ENCODE measurements around the gene NPHP4. TPM values are rescaled to one million over a fixed set of nuclear protein-coding genes. Genes with fewer than 3 reads are reported as not detected.

NPHP4 gene
- total RNA-seq, 1 donor from 2014 or later = 12.8 TPM

GRCh38 chr1:5962265-5963105 is 29.7 kb downstream of the NPHP4 start:
- peaks cover 12% of the 10 kb centered on the region for H3K36me3 Mint-ChIP-seq (ENCODE audit: unreplicated experiment)
- no peak overlapping the region for H3K27ac Mint-ChIP-seq (ENCODE audit: unreplicated experiment)
- TF ChIP-seq, protein P1, sequence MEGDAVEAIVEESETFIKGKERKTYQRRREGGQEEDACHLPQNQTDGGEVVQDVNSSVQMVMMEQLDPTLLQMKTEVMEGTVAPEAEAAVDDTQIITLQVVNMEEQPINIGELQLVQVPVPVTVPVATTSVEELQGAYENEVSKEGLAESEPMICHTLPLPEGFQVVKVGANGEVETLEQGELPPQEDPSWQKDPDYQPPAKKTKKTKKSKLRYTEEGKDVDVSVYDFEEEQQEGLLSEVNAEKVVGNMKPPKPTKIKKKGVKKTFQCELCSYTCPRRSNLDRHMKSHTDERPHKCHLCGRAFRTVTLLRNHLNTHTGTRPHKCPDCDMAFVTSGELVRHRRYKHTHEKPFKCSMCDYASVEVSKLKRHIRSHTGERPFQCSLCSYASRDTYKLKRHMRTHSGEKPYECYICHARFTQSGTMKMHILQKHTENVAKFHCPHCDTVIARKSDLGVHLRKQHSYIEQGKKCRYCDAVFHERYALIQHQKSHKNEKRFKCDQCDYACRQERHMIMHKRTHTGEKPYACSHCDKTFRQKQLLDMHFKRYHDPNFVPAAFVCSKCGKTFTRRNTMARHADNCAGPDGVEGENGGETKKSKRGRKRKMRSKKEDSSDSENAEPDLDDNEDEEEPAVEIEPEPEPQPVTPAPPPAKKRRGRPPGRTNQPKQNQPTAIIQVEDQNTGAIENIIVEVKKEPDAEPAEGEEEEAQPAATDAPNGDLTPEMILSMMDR (IDR thresholded peaks at IDR 0.05) = no peak
- DNase-seq (ENCODE audit: extremely low spot score, unreplicated experiment) = no peak
- H3K4me1 Mint-ChIP-seq (ENCODE audit: unreplicated experiment) = no peaks in the 10 kb centered on the region
- no peaks in the 10 kb centered on the region for H3K27me3 Mint-ChIP-seq (ENCODE audit: unreplicated experiment)
- H3K4me3 Mint-ChIP-seq (ENCODE audit: unreplicated experiment) = no peak overlapping the region
- no peaks in the 10 kb centered on the region for H3K9me3 Mint-ChIP-seq (ENCODE audit: unreplicated experiment)

DNA sequence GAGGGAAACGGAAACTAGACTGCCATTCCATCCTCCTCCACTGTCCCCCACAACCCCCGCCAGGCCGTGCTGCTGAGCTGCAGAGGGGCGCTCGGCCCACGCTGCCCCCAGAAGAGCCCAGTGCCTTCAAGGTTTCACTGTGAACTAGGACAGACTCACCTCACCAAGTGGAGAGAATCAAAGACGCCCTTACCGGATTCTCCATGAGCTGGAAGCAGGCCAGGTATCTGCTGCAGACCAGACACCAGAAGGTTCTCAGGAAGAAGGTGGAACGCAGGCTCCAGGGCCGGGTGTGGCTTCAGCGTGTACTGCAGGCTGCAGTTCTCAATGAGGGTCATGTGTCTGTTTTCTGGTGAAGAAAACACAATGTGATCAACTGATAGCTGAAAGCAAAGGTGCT is 30.6 kb downstream of the NPHP4 start:
- no peaks in the 10 kb centered on the region for H3K9me3 Mint-ChIP-seq (ENCODE audit: unreplicated experiment)
- no peak for DNase-seq (ENCODE audit: extremely low spot score, unreplicated experiment)
- H3K36me3 Mint-ChIP-seq (ENCODE audit: unreplicated experiment) = peaks cover 18% of the 10 kb centered on the region
- no peaks in the 10 kb centered on the region for H3K27me3 Mint-ChIP-seq (ENCODE audit: unreplicated experiment)
- no peak overlapping the region for H3K27ac Mint-ChIP-seq (ENCODE audit: unreplicated experiment)
- H3K4me3 Mint-ChIP-seq (ENCODE audit: unreplicated experiment) = no peak overlapping the region
- TF ChIP-seq, protein P1 (IDR thresholded peaks at IDR 0.05) = no peak
- no peaks in the 10 kb centered on the region for H3K4me1 Mint-ChIP-seq (ENCODE audit: unreplicated experiment)

GRCh38 chr1:5960336-5960735 is 31.9 kb downstream of the NPHP4 start:
- Mint-ChIP-seq H3K27me3 (ENCODE audit: unreplicated experiment) (no peaks in the 10 kb centered on the region), H3K4me1 (ENCODE audit: unreplicated experiment) (no peaks in the 10 kb centered on the region), H3K9me3 (ENCODE audit: unreplicated experiment) (no peaks in the 10 kb centered on the region), H3K27ac (ENCODE audit: unreplicated experiment) (no peak overlapping the region), H3K36me3 (ENCODE audit: unreplicated experiment) (peaks cover 21% of the 10 kb centered on the region), H3K4me3 (ENCODE audit: unreplicated experiment) (no peak overlapping the region)
- no peak for DNase-seq (ENCODE audit: extremely low spot score, unreplicated experiment)
- TF ChIP-seq, protein P1 (IDR thresholded peaks at IDR 0.05) = no peak

DNA sequence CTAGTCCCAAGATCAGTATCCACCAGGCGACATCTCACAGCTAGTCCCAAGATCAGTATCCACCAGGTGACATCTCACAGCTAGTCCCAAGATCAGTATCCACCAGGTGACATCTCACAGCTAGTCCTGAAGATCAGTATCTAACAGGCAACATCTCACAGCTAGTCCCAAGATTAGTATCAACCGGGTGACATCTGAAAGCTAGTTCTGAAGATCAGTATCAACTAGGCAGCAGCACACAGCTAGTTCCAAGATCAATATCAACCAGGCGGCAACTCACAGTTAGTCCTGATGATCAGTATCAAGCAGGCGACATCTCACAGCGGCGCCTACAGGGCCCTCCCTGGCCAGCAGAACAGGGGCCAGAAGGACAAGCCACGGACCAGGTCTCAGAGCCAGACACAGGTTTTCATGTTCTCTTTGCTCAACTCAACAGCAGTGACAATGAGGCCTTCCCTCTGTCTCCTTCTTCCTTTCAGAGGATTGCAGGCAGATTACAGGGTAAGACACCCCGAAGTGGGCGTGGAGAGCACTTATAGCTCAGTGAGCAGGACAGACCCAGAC is 32.5 kb downstream of the NPHP4 start:
- DNase-seq (ENCODE audit: extremely low spot score, unreplicated experiment) = no peak
- H3K27me3 Mint-ChIP-seq (ENCODE audit: unreplicated experiment) = no peaks in the 10 kb centered on the region
- H3K4me3 Mint-ChIP-seq (ENCODE audit: unreplicated experiment) = no peak overlapping the region
- no peaks in the 10 kb centered on the region for H3K4me1 Mint-ChIP-seq (ENCODE audit: unreplicated experiment)
- H3K27ac Mint-ChIP-seq (ENCODE audit: unreplicated experiment) = no peak overlapping the region
- no peaks in the 10 kb centered on the region for H3K9me3 Mint-ChIP-seq (ENCODE audit: unreplicated experiment)
- peaks cover 21% of the 10 kb centered on the region for H3K36me3 Mint-ChIP-seq (ENCODE audit: unreplicated experiment)
- TF ChIP-seq, protein P1 (IDR thresholded peaks at IDR 0.05) = no peak

GRCh38 chr1:5959087-5959486 is 33.1 kb downstream of the NPHP4 start:
- Mint-ChIP-seq H3K27me3 (ENCODE audit: unreplicated experiment) (no peaks in the 10 kb centered on the region), H3K27ac (ENCODE audit: unreplicated experiment) (no peak overlapping the region)

More at GRCh38 chr1:5959087-5959486, 33.1 kb downstream of the NPHP4 start:
- no peak overlapping the region for H3K4me3 Mint-ChIP-seq (ENCODE audit: unreplicated experiment)
- H3K4me1 Mint-ChIP-seq (ENCODE audit: unreplicated experiment) = no peaks in the 10 kb centered on the region
- DNase-seq (ENCODE audit: extremely low spot score, unreplicated experiment) = no peak
- H3K9me3 Mint-ChIP-seq (ENCODE audit: unreplicated experiment) = no peaks in the 10 kb centered on the region
- peaks cover 21% of the 10 kb centered on the region for H3K36me3 Mint-ChIP-seq (ENCODE audit: unreplicated experiment)
- TF ChIP-seq, protein P1 (IDR thresholded peaks at IDR 0.05) = no peak
